SK-N-MC (cell line): ENCODE data around the gene ZDHHC19.

ENCODE experiments used
- DNase-seq: peaks from one replicate; pipeline ENCODE4 v3.0.0-alpha.2; 2011; ENCODE audit warnings: low read depth, low spot score
- H3K27ac ChIP-seq: fragments of 200-600 bp; sonication (generic); 2 replicates; pipeline ENCODE4 v1.5.1; 2016; ENCODE audit warnings: mixed run types
- H3K36me3 ChIP-seq: fragments of 200-600 bp; sonication (generic); 2 replicates; pipeline ENCODE4 v1.6.1; 2017; ENCODE audit warnings: antibody characterized with exemption, low read length, mixed read lengths; ENCODE audit not compliant: insufficient read depth
- H3K4me3 ChIP-seq: fragments of 200-600 bp; sonication (generic); 2 replicates; pipeline ENCODE4 v1.5.1; 2016
- H3K9ac ChIP-seq: fragments of 200-600 bp; sonication (generic); 2 replicates; pipeline ENCODE4 v1.8.0; 2017; ENCODE audit warnings: mixed run types, mixed read lengths; ENCODE audit not compliant: insufficient read length
- H3K9me3 ChIP-seq: fragments of 200-600 bp; sonication (generic); 2 replicates; pipeline ENCODE4 v1.6.1; 2017; ENCODE audit warnings: low read depth, mild to moderate bottlenecking, antibody characterized with exemption, low read length, moderate library complexity, mixed read lengths
- EZH2 ChIP-seq: fragments of 200-600 bp; sonication (generic); IDR thresholded peaks from one replicate; pipeline ENCODE4 v1.6.1; 2017; ENCODE audit warnings: antibody characterized with exemption
- FOXP2 ChIP-seq: optimal IDR thresholded peaks from 2 replicates; pipeline ENCODE3; 2011; ENCODE audit warnings: mild to moderate bottlenecking, moderate library complexity; ENCODE audit not compliant: insufficient read depth; ENCODE audit errors: extremely low read length, control extremely low read depth
- POLR2AphosphoS5 ChIP-seq: IDR thresholded peaks from 2 replicates; pipeline ENCODE4 v1.6.1; 2012; ENCODE audit warnings: mild to moderate bottlenecking, low read depth, low read length, borderline replicate concordance

Gene ZDHHC19

DNA sequence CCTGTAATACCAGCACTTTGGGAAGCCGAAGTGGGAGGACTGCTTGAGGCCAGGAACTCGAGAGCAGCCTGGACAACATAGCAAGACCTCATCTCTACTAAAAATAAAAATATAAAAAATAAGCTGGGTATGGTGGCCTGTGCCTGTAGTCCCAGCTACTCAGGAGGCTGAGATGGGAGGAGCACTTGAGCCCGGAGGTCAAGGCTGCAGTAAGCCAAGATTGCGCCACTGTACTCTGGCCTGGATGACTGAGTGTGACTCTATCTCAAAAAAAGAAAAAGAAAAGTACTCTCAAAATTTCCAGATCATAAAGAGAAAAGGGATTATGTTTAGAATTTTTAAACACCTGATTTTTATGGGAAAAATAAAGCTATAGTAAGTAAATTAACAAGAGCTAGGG, 29.2 kb upstream of the ZDHHC19 start:
- Histone ChIP-seq H3K36me3 (peaks cover 16% of the 10 kb centered on the region), H3K9ac (no peak overlapping the region), H3K9me3 (no peaks in the 10 kb centered on the region), H3K4me3 (no peak overlapping the region), H3K27ac (no peak overlapping the region)
- DNase-seq, result no peak
- TF ChIP-seq POLR2AphosphoS5, result no peak
- no peak for TF ChIP-seq FOXP2
- no peak for TF ChIP-seq EZH2

DNA sequence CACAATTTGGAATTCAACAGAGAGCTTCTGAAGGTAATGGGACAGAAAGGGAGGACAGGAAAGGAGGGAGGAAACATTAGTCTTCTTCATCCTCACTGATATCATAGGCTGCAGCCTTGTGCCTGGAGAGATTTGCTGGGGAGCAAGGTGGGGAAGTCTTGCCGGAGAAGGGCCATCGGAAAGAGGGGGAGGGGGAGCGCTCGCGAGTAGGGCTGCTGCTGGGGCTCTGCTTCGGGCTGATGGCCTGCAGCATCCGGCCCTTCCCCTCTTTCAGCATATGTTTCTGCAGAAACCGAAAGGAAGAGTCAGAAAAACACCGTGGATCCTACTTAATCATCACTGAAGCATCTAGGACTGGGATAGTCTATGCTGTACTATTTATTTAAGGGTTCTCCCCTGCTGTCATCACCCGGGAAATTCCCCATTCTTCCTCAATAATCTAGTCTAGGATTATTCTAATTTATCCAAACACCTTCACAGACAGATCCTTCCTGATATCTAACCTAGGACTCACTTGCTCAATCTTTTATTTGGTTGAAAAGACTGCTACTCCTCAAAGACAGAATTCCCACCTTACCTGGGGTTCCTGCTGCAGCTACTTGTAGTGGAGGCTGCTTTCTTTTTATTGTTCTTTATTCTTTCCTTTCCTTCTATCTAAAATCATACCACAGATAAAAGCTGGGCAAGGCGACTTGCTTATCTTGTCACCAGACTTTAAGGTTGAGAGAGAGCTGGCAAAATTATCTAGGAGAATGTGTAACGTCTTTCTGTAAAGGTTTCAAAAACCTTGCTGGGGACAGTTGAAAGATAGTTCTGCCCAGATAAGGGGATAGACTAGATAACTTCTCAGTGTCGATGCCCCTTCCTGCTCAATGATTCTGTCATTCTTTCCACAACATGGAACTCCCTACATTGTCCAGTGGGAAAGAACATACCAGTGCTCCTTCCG, 27.7 kb upstream of the ZDHHC19 start:
- Histone ChIP-seq H3K36me3 (peaks cover 16% of the 10 kb centered on the region), H3K9ac (no peak overlapping the region), H3K27ac (no peak overlapping the region), H3K9me3 (no peaks in the 10 kb centered on the region), H3K4me3 (no peak overlapping the region)
- no peak for TF ChIP-seq POLR2AphosphoS5
- no peak for TF ChIP-seq FOXP2
- TF ChIP-seq EZH2, result no peak
- DNase-seq, result no peak

DNA sequence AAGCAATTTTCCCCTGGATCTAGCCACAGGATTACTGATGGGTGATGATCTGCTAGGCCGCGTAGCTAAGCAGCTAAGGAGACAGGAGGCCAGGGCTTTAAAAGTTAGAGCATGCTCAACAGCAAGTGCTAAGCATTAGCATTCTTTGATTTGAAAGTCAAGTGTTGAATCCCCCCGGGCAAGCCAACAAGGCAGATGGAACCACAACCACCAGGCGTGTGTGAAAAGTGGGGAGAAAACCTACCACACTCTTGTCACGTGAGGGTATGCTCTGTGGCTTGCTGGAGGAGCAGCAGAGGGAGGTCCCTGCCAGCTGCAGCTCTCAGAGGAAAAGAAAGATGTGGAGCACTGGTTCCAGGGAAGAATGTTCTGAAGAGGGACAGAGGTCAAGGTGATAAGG, 26.0 kb upstream of the ZDHHC19 start:
- 0 out of 2 replicates have a peak overlapping the region, but pooled peaks have one; percentile 2 for H3K4me3 ChIP-seq
- H3K36me3 ChIP-seq, result peaks cover 11% of the 10 kb centered on the region
- peak; percentile 84 for DNase-seq
- H3K9ac ChIP-seq, result no peak overlapping the region
- peak overlapping the region; percentile 52 for H3K27ac ChIP-seq
- H3K9me3 ChIP-seq, result no peaks in the 10 kb centered on the region
- peak; percentile 90 for TF ChIP-seq FOXP2
- TF ChIP-seq EZH2, result no peak
- TF ChIP-seq POLR2AphosphoS5, result no peak

DNA sequence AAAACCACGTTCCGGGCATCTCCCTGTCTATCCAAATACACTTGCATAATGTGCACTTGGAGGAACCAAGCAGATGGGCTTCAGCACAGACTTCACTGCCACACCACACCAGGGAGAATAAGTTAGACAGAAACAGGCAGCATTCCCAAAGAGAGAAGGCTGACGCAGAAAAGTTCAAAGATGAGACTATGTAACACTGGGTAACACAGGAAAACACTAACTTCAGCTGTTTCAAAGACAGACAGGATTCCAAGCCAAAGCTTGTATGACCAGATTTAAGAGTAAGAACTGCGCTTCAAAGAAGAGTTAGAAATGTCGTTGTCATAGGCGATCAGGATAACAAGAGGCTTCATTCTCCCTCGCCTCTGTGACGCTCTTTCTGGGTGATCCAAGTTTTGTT, 25.0 kb upstream of the ZDHHC19 start:
- H3K27ac ChIP-seq, result no peak overlapping the region
- H3K9ac ChIP-seq, result no peak overlapping the region
- no peak for TF ChIP-seq POLR2AphosphoS5
- TF ChIP-seq FOXP2, result no peak
- TF ChIP-seq EZH2, result no peak
- no peaks in the 10 kb centered on the region for H3K9me3 ChIP-seq
- no peak overlapping the region for H3K4me3 ChIP-seq
- H3K36me3 ChIP-seq, result peaks cover 1% of the 10 kb centered on the region
- no peak for DNase-seq

DNA sequence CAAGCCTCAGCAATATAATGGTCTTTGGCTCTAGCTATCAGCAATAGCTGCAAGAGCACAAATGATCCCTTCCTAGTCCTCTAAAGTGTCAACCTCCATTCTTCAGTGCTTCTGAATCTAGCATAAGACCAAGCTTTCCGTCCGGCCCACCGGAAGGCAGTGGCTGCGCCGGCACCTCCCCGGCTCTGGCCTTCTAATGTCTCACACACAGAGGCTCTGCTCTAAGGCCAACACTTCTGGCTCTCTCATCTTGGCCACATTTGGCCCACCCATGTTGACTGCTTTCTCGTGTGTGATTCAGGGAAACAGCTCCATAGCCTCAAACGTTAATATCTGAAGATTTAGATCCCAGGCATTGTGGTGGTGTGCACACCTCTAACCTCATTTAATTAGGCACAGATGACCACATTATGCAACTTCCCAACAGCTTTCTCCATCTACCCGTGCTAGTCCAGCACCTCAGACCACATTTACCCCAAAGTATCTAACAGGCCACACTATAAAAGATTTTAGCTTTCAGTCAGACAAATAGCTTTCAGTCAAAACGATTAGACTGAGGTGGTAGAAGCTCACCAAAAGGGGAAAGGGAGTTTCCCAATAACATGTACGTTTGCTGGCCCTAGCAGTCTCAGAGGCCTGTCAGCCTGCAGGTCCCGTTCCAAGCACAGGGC, 24.4 kb upstream of the ZDHHC19 start:
- TF ChIP-seq EZH2 (no peak), POLR2AphosphoS5 (no peak), FOXP2 (no peak)
- H3K27ac ChIP-seq, result no peak overlapping the region
- no peaks in the 10 kb centered on the region; the same call in 1 of the 2 replicates for H3K36me3 ChIP-seq
- DNase-seq, result no peak
- no peak overlapping the region for H3K4me3 ChIP-seq
- no peak overlapping the region for H3K9ac ChIP-seq
- no peaks in the 10 kb centered on the region for H3K9me3 ChIP-seq

DNA sequence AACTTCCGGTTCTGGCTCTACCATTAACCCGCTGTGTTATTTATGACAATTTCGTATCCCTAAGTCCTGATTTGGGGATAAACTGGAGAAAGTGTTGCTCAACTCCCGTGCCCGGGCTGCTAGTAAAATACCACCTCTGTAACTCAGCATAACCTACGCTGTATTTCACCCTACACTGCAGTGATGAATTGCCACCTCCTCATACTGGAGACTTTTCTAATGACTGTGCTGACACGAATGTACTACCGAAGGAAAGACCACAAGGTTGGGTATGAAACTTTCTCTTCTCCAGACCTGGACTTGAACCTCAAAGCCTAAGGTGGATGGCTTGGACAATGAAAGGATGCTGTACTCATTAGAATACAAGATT, 21.7 kb upstream of the ZDHHC19 start:
- Histone ChIP-seq H3K4me3 (no peak overlapping the region), H3K9me3 (no peaks in the 10 kb centered on the region), H3K27ac (no peak overlapping the region), H3K36me3 (no peaks in the 10 kb centered on the region), H3K9ac (no peak overlapping the region)
- TF ChIP-seq FOXP2 (no peak), POLR2AphosphoS5 (no peak), EZH2 (no peak)
- DNase-seq, result no peak

DNA sequence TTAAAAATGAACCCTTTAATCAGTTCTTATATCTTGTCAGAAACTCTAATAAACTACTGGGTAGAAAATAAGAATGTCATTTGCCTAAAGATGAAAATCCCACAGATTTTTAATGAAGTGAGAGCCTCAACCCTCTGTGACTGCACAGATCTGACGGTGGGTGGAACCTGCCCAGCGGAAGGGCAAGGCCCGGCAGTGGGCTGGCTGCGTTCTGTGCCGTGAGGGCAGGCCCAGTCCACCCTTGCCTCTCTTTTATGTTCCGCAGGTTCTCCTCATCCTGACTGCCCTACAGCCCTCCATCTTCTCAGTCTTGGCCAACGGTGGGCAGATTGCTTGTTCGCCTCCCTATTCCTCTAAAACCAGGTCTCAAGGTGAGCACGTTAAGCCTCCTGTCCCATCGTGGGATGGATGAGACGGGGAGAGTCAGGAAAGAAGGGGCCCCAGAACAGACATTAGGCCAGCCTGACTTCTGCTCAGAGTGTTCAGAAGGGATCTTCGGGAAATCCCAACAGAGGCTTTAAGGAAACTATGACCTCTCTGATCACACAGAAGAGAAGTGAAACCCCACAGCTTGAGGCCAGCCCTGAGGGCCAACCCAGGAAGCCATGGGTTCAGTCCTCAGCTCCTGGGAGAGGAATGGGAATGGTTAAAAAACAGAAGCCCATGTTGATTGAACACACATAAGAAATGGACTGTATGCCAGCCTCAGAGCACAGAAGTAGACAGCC, 21.1 kb upstream of the ZDHHC19 start:
- H3K9me3 ChIP-seq, result no peaks in the 10 kb centered on the region
- no peak overlapping the region for H3K9ac ChIP-seq
- H3K27ac ChIP-seq, result no peak overlapping the region
- TF ChIP-seq FOXP2 (no peak), EZH2 (no peak), POLR2AphosphoS5 (no peak)
- H3K36me3 ChIP-seq, result no peaks in the 10 kb centered on the region
- DNase-seq, result no peak
- H3K4me3 ChIP-seq, result no peak overlapping the region
